Measurements from ENCODE around the gene INTS6L.

Gene INTS6L

DNA sequence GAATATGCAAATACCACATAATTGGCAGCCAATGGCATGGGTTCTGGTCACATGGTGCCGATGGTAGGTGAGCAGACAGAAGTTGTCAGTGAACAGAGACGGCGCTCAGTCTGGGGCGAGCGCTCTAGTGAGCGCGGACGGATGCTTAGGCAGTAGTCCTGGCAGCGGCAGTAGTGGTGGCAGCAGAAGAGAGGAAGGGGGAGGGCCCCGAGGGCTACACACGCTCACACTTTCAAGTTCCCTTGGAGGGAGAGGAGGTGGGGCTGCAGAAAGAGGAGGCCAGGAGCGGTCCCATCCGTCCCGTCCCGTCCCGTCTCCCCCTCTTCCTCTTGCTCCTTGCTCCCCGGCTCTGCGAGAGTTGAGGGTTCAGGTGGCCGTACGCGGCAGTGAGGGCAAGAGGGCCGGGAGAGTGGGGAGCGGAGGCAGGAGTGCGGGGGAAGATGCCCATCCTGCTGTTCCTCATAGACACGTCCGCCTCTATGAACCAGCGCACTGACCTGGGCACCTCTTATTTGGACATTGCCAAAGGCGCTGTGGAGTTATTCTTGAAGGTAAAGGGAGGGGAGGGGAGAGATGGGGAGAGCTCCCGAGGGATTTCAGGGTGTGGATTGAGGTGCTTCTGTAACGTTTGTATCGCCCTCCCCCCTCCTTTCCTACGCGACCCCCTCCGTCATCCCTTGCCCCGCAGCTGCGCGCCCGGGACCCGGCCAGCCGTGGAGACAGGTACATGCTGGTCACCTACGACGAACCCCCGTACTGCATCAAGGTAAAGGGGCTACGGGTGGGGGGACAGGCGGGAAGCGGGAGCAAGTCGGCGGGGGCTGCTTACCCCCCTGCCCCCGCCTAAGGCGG, at the start of gene INTS6L:
Gene INTS6L (plus strand): TSS at position 108 of the 852 bp plus-strand sequence. CDS start 333 bp downstream, at position 441.
- H3K4me3 ChIP-seq (ENCODE audit: low read depth, low read length): peak within 1 kb of the TSS; percentile 66
- peak; percentile 75 for DNase-seq (ENCODE audit: low read depth)

DNA sequence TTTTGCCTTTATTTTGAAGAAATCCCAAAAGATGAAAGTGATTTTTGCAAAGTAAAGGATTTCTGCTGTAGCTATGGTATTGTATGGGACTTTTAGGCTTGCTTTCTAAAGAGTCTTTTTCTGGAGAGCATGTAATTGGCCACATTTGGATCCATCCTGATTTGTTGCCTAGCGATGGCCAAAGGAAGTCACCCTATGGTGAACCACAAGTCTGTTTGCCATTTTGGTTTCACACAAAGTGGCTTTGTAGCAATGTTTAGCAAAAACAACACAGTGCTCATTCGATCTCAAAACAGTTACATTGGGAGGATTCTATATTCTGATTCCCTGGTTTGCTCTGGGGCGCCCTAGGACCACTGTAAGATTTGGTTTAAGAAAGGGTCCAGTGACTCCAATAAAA, 44.1 kb upstream of the INTS6L start:
- H3K4me3 ChIP-seq (ENCODE audit: low read depth, low read length): no peak overlapping the region
- no peak for DNase-seq (ENCODE audit: low read depth)

- DNase-seq (ENCODE audit: low read depth): peak; percentile 51
- no peak overlapping the region for H3K4me3 ChIP-seq (ENCODE audit: low read depth, low read length)
Observed at GRCh38 chrX:135477576-135477975, 42.9 kb upstream of the INTS6L start.

DNA sequence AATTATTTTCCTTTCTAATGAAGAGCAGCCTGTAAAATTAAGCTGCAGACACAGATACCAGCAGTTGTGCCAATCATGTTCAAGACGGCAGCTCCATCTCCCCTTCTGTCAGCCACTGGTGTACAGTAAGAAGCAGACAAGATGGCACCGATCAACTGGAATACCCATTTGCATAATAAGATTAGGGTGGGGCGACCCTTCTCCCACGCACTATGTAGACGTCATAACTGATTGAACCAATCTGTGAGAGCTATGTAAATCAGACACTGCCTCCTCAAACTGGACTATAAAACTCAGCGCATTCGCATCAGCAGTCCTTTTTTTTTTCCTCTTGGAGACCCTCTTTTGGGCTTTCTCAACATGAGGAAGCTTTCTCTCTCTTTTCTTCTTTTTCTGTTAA, 40.4 kb upstream of the INTS6L start:
- H3K4me3 ChIP-seq (ENCODE audit: low read depth, low read length): no peak overlapping the region

DNA sequence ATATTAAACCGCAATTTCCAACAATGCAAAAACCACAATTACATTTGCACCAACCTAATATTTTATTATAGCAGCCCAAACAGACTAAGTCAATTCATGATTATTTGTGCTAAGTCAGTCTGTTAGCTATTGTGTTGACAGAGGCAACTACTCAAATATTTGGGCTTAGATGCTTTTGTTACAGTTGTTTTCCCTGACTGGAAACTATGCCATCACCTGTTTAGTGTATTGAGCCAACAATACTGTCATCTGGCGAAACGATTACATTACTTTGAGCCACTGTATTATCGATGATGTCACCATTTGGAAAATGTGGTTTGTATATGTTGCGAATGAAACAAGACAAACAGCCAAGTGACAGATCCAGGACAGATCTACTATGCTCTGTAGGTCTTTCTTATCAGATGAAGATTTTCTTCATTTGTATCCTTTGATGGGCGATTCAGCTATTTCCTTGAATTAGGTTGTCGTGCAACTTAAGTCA, 38.7 kb upstream of the INTS6L start:
- no peak overlapping the region for H3K4me3 ChIP-seq (ENCODE audit: low read depth, low read length)
- no peak for DNase-seq (ENCODE audit: low read depth)

More for the DNA sequence above, 40.4 kb upstream of the INTS6L start:
- DNase-seq (ENCODE audit: low read depth): no peak

- H3K4me3 ChIP-seq (ENCODE audit: low read depth, low read length): no peak overlapping the region
- peak; percentile 8 for DNase-seq (ENCODE audit: low read depth)
Observed at GRCh38 chrX:135484641-135485289, 35.7 kb upstream of the INTS6L start.

DNA sequence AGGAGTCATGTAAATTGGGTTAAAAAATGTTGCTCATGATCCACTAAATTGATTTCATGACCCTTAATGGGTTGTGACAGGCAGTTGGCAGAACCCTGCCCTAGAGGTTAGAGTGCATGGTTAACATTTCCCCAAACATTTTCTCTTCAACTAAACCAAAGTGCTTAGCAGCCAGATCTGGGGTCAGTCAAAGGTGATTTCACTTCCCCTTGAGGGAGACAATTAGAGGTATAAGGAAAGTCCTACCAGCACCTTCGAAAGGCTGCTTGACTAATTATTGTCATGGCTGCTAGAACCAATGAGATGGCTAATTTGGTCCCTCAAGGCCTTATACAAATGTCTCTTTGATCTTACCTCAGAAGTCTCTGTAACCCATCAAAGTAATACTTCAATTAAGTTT, 30.9 kb upstream of the INTS6L start:
- no peak overlapping the region for H3K4me3 ChIP-seq (ENCODE audit: low read depth, low read length)
- no peak for DNase-seq (ENCODE audit: low read depth)

GRCh38 chrX:135490979-135491514, 29.4 kb upstream of the INTS6L start:
- no peak for DNase-seq (ENCODE audit: low read depth)
- no peak overlapping the region for H3K4me3 ChIP-seq (ENCODE audit: low read depth, low read length)

GRCh38 chrX:135494453-135494852, 26.0 kb upstream of the INTS6L start:
- H3K4me3 ChIP-seq (ENCODE audit: low read depth, low read length): no peak overlapping the region
- DNase-seq (ENCODE audit: low read depth): no peak

- no peak overlapping the region for H3K4me3 ChIP-seq (ENCODE audit: low read depth, low read length)
- DNase-seq (ENCODE audit: low read depth): no peak
Observed at GRCh38 chrX:135497736-135498135, 22.7 kb upstream of the INTS6L start.

GRCh38 chrX:135498236-135498635, 22.2 kb upstream of the INTS6L start:
- DNase-seq (ENCODE audit: low read depth): no peak
- H3K4me3 ChIP-seq (ENCODE audit: low read depth, low read length): no peak overlapping the region

DNA sequence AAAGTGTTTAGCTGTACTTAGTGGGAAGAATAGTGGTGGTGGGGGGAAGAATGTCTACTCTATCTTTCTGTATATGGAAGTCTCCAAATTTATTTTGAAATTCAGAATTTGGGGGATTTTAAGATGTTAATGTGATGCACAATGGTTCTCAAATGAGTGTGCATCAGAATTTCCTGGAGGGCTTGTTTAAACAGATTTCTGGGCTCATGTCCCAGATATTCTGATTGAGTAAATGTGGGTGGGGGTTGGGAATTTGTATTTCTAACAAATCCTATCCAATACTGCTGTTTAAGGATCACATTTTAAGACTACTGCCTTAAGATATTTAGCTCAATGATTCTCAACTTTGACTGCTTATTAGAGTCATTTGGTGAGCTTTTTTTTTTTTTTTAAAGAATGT, 15.1 kb upstream of the INTS6L start:
- DNase-seq (ENCODE audit: low read depth): no peak
- no peak overlapping the region for H3K4me3 ChIP-seq (ENCODE audit: low read depth, low read length)

DNA sequence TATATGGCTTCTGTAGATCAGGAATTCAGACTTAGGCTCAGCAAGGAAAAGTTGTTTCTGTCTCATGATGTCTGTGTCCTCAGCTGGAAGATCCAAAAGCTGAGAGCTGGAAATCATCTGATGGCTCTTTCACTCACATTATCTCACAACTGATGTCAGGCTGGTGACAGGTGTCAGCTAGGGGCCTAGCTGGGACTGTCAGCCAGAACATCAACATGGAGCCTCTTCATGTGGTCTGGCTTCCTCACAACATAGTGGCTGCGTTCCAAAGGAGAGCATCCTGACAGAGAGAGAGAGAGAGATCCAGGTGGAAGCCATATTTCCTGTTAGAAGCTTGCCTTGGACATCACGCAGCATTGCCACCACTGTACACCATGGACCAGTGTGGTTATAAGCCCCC, 10.6 kb upstream of the INTS6L start:
- H3K4me3 ChIP-seq (ENCODE audit: low read depth, low read length): no peak overlapping the region
- no peak for DNase-seq (ENCODE audit: low read depth)

GRCh38 chrX:135512508-135513129, 7.8 kb upstream of the INTS6L start:
- DNase-seq (ENCODE audit: low read depth): no peak
- H3K4me3 ChIP-seq (ENCODE audit: low read depth, low read length): no peak overlapping the region

GRCh38 chrX:135513130-135513515, 7.3 kb upstream of the INTS6L start:
- H3K4me3 ChIP-seq (ENCODE audit: low read depth, low read length): no peak overlapping the region
- DNase-seq (ENCODE audit: low read depth): no peak

DNA sequence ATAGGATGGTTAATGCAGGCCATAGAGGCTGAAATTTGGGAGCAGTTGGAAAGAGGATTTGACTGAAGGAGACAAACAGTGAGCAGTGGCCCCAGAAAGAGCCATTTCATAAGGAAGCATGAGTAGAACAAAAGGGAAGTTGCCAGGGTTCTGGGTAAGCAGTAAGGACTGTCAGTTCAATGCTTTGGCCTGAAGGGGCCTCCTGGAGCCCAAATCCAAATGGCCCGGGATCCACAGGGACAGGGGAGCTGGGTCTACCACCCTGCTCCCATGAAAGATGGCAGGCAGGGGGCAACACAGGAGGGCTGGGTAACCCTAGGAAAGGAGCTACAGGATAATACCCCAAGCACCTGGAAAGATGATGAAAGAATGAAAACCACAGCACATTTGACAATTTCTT, 4.1 kb upstream of the INTS6L start:
- DNase-seq (ENCODE audit: low read depth): no peak
- H3K4me3 ChIP-seq (ENCODE audit: low read depth, low read length): no peak overlapping the region

DNA sequence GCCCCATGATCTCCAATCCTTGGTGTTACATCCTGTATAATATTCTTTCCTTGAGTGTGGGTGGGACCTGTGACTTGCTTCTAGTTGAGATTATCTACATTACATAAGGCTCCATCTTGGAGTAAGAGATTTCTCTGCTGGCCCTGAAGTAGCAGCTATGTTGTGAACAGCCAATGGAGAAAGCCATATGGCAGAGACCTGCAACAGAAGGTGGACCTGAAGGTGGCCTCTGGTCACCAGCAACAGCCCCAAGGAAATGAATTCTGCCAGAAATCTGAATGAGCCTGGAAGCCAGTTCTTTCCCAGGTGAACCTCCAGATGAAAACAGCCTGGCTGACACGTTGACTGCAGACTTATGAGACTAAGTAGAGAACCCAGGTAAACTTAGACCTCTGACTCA, 2.3 kb upstream of the INTS6L start:
- no peak overlapping the region for H3K4me3 ChIP-seq (ENCODE audit: low read depth, low read length)
- no peak for DNase-seq (ENCODE audit: low read depth)

- peak overlapping the region; percentile 66 for H3K4me3 ChIP-seq (ENCODE audit: low read depth, low read length)
- peak; percentile 12 for DNase-seq (ENCODE audit: low read depth)
Observed at GRCh38 chrX:135520022-135520552, 373 bp upstream of the INTS6L start.

GRCh38 chrX:135521405-135522131, 1.1 kb downstream of the INTS6L start:
- peak; percentile 71 for DNase-seq (ENCODE audit: low read depth)

More at GRCh38 chrX:135521405-135522131, 1.1 kb downstream of the INTS6L start:
- H3K4me3 ChIP-seq (ENCODE audit: low read depth, low read length): peak overlapping the region; percentile 66

Data from skeletal muscle cell (primary cell).